Measurements from ENCODE around the gene AKR7A2. TPM values are rescaled to one million over a fixed set of nuclear protein-coding genes. Genes with fewer than 3 reads are reported as not detected.
"Not testable (repeated sequence)": the region's sequence is repeated elsewhere in the genome, so short reads cannot be mapped to it uniquely, and the experiment has no call there.

Gene AKR7A2
- total RNA-seq, 2 donors from 2014 or later: 29.6 to 37.7 TPM

- peaks cover 33 to 36% of the 10 kb centered on the region in 2 donors for H3K4me1 Mint-ChIP-seq (ENCODE audit: low read depth in 2 of 2)
- no peak for DNase-seq (ENCODE audit: low spot score)
Observed at GRCh38 chr1:19311503-19311930, 427 bp downstream of the AKR7A2 start.

GRCh38 chr1:19310720-19311502 lies 1.0 kb downstream of the AKR7A2 start:
- Mint-ChIP-seq H3K4me1 (ENCODE audit: low read depth in 2 of 2) (peaks cover 30 to 33% of the 10 kb centered on the region in 2 donors), H3K9me3 (no peaks in the 10 kb centered on the region), H3K27ac (peak overlapping the region; percentile 52 to 84), H3K36me3 (no peaks in the 10 kb centered on the region), H3K4me3 (peak overlapping the region; percentile 92), H3K27me3 (no peaks in the 10 kb centered on the region)
- ATAC-seq (no peak), DNase-seq (ENCODE audit: low spot score) (no peak)

More at GRCh38 chr1:19311503-19311930, 427 bp downstream of the AKR7A2 start:
- Mint-ChIP-seq H3K9me3 (no peaks in the 10 kb centered on the region), H3K27ac (peak overlapping the region; percentile 52 to 84), H3K27me3 (no peaks in the 10 kb centered on the region), H3K36me3 (no peaks in the 10 kb centered on the region), H3K4me3 (peak overlapping the region; percentile 92)
- peak in 1 of 2 donors; percentile 34 for ATAC-seq

GRCh38 chr1:19310061-19310460 lies 1.9 kb downstream of the AKR7A2 start:
- H3K4me3 Mint-ChIP-seq: peak overlapping the region; percentile 92
- peaks cover 6% of the 10 kb centered on the region for H3K36me3 Mint-ChIP-seq
- H3K9me3 Mint-ChIP-seq: no peaks in the 10 kb centered on the region
- H3K27me3 Mint-ChIP-seq: no peaks in the 10 kb centered on the region
- no peak overlapping the region for H3K27ac Mint-ChIP-seq
- DNase-seq (ENCODE audit: low spot score): no peak
- no peak for ATAC-seq
- peaks cover 25 to 28% of the 10 kb centered on the region in 2 donors for H3K4me1 Mint-ChIP-seq (ENCODE audit: low read depth in 2 of 2)

GRCh38 chr1:19309123-19309813 lies 2.7 kb downstream of the AKR7A2 start:
- no peak for DNase-seq (ENCODE audit: low spot score)
- Mint-ChIP-seq H3K4me3 (peak overlapping the region; percentile 52), H3K27me3 (no peaks in the 10 kb centered on the region), H3K36me3 (peaks cover 11% of the 10 kb centered on the region), H3K4me1 (ENCODE audit: low read depth in 2 of 2) (peaks cover 25 to 28% of the 10 kb centered on the region in 2 donors), H3K9me3 (no peaks in the 10 kb centered on the region), H3K27ac (peak overlapping the region in 1 of 2 donors; percentile 26)
- ATAC-seq: no peak

- H3K9me3 Mint-ChIP-seq: no peaks in the 10 kb centered on the region
- H3K27me3 Mint-ChIP-seq: no peaks in the 10 kb centered on the region
- peaks cover 24 to 26% of the 10 kb centered on the region in 2 donors for H3K4me1 Mint-ChIP-seq (ENCODE audit: low read depth in 2 of 2)
- no peak for DNase-seq (ENCODE audit: low spot score)
- no peak overlapping the region for H3K4me3 Mint-ChIP-seq
- H3K36me3 Mint-ChIP-seq: peaks cover 14% of the 10 kb centered on the region
- ATAC-seq: no peak
- peak overlapping the region in 1 of 2 donors; percentile 26 for H3K27ac Mint-ChIP-seq
Observed at GRCh38 chr1:19308509-19308907, 3.4 kb downstream of the AKR7A2 start.

- DNase-seq (ENCODE audit: low spot score) (no peak), ATAC-seq (no peak)
- Mint-ChIP-seq H3K27me3 (no peaks in the 10 kb centered on the region), H3K36me3 (peaks cover 16% of the 10 kb centered on the region), H3K4me1 (ENCODE audit: low read depth in 2 of 2) (peaks cover 18 to 21% of the 10 kb centered on the region in 2 donors), H3K4me3 (no peak overlapping the region), H3K27ac (no peak overlapping the region), H3K9me3 (no peaks in the 10 kb centered on the region)
Observed at GRCh38 chr1:19307794-19308508, 4.0 kb downstream of the AKR7A2 start.

GRCh38 chr1:19306941-19307340 lies 5.0 kb downstream of the AKR7A2 start:
- peak; percentile 54 for DNase-seq (ENCODE audit: low spot score)
- Mint-ChIP-seq H3K36me3 (peaks cover 16% of the 10 kb centered on the region), H3K27ac (no peak overlapping the region), H3K4me3 (no peak overlapping the region), H3K4me1 (ENCODE audit: low read depth in 2 of 2) (peaks cover 16 to 18% of the 10 kb centered on the region in 2 donors), H3K9me3 (no peaks in the 10 kb centered on the region), H3K27me3 (no peaks in the 10 kb centered on the region)
- no peak for ATAC-seq

- Mint-ChIP-seq H3K27me3 (no peaks in the 10 kb centered on the region), H3K4me3 (no peak overlapping the region), H3K27ac (no peak overlapping the region), H3K36me3 (peaks cover 16% of the 10 kb centered on the region), H3K9me3 (no peaks in the 10 kb centered on the region), H3K4me1 (ENCODE audit: low read depth in 2 of 2) (peaks cover 10 to 13% of the 10 kb centered on the region in 2 donors)
- ATAC-seq (peak; percentile 14 to 49), DNase-seq (ENCODE audit: low spot score) (no peak)
Observed at GRCh38 chr1:19305880-19306279, 6.1 kb downstream of the AKR7A2 start.

GRCh38 chr1:19304081-19304480 lies 7.9 kb downstream of the AKR7A2 start:
- peaks cover 16% of the 10 kb centered on the region for H3K36me3 Mint-ChIP-seq
- not testable (repeated sequence) for H3K4me1 Mint-ChIP-seq (ENCODE audit: low read depth in 2 of 2); H3K9me3 Mint-ChIP-seq; H3K27me3 Mint-ChIP-seq; H3K27ac Mint-ChIP-seq; DNase-seq (ENCODE audit: low spot score); ATAC-seq; H3K4me3 Mint-ChIP-seq

- DNase-seq (ENCODE audit: low spot score) (no peak), ATAC-seq (no peak)
- H3K9me3 Mint-ChIP-seq: peaks cover 5% of the 10 kb centered on the region
- H3K36me3 Mint-ChIP-seq: peaks cover 19% of the 10 kb centered on the region
- H3K27me3 Mint-ChIP-seq: no peaks in the 10 kb centered on the region
- H3K4me1 Mint-ChIP-seq (ENCODE audit: low read depth in 2 of 2): no peaks in the 10 kb centered on the region
- no peak overlapping the region for H3K4me3 Mint-ChIP-seq
- no peak overlapping the region for H3K27ac Mint-ChIP-seq
Observed at GRCh38 chr1:19300211-19300610, 11.7 kb downstream of the AKR7A2 start.

GRCh38 chr1:19294638-19295037 lies 17.3 kb downstream of the AKR7A2 start:
- H3K9me3 Mint-ChIP-seq: peaks cover 9% of the 10 kb centered on the region
- peaks cover 3% of the 10 kb centered on the region in 2 donors for H3K27me3 Mint-ChIP-seq
- no peak overlapping the region for H3K27ac Mint-ChIP-seq
- H3K36me3 Mint-ChIP-seq: peaks cover 20% of the 10 kb centered on the region
- DNase-seq (ENCODE audit: low spot score): no peak
- ATAC-seq: no peak
- H3K4me1 Mint-ChIP-seq (ENCODE audit: low read depth in 2 of 2): no peaks in the 10 kb centered on the region
- H3K4me3 Mint-ChIP-seq: no peak overlapping the region

- H3K9me3 Mint-ChIP-seq: peaks cover 2% of the 10 kb centered on the region
- ATAC-seq: no peak
- no peak overlapping the region for H3K27ac Mint-ChIP-seq
- no peak for DNase-seq (ENCODE audit: low spot score)
- H3K4me3 Mint-ChIP-seq: peak overlapping the region; percentile 53
- H3K36me3 Mint-ChIP-seq: peaks cover 4% of the 10 kb centered on the region
- peaks cover 12 to 15% of the 10 kb centered on the region in 2 donors for H3K27me3 Mint-ChIP-seq
- H3K4me1 Mint-ChIP-seq (ENCODE audit: low read depth in 2 of 2): peaks cover 8 to 10% of the 10 kb centered on the region in 2 donors
Observed at GRCh38 chr1:19289244-19289643, 22.7 kb downstream of the AKR7A2 start.

GRCh38 chr1:19288324-19289241 lies 23.4 kb downstream of the AKR7A2 start, which contains the start of gene AKR7A3:
AKR7A3 (minus strand) TSS chr1:19288770; CDS start chr1:19288709, 61 bp downstream.
- H3K4me1 Mint-ChIP-seq (ENCODE audit: low read depth in 2 of 2); H3K36me3 Mint-ChIP-seq; H3K9me3 Mint-ChIP-seq; H3K27ac Mint-ChIP-seq: not testable (repeated sequence)
- Mint-ChIP-seq H3K4me3 (peak within 1 kb of the TSS; percentile 69), H3K27me3 (peaks cover 12 to 15% of the 10 kb centered on the region in 2 donors)
- ATAC-seq (peak; percentile 90 to 92), DNase-seq (ENCODE audit: low spot score) (peak; percentile 70)

All from natural killer cell treated with Interleukin-12 subunit alpha and Interleukin-12 subunit beta and Interleukin-15 and Interleukin-18, amount 100 ng/mL, for 72 hours (primary cell).